Tracheal epithelial cell (primary cell): ENCODE data around the gene NR1I2. TPM values are rescaled to one million over a fixed set of nuclear protein-coding genes. Genes with fewer than 3 reads are reported as not detected.

Source experiments
- total RNA-seq: library from RNA; depleted of rRNA; stranded (reverse); fragments of >200 nt; gene quantifications from 2 replicates; pipeline ENCODE4 v1.2.1, GENCODE V29; 2014

NR1I2 gene
- total RNA-seq: not detected in 2 replicates

DNA sequence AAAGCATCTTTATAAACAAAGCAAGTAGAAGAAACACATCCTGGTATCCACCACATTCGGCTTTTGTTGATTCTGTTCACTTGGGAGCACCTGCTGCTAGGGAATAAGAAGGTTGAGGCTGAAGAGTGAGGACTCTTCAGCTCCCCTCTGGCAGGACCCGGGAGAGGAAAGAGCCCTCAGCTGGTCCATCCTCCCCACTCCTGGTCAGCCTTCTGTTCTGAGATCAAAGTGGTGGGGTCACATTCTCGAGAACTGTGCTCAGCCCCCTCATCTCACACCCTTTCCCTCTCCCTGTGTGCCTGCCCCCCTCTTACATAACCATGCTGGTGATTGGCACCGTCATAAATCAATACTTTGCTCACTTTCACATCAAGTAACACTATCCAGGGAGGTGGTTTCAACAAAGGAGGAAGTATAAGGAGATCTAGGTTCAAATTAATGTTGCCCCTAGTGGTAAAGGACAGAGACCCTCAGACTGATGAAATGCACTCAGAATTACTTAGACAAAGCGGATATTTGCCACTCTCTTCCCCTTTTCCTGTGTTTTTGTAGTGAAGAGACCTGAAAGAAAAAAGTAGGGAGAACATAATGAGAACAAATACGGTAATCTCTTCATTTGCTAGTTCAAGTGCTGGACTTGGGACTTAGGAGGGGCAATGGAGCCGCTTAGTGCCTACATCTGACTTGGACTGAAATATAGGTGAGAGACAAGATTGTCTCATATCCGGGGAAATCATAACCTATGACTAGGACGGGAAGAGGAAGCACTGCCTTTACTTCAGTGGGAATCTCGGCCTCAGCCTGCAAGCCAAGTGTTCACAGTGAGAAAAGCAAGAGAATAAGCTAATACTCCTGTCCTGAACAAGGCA lies at the start of gene NR1I2:
Gene NR1I2, plus strand, starts transcription at position 772 of the 869 bp plus-strand sequence.

Other genes with a start within 250 kb of the NR1I2 start
- under 0.01 TPM in 1 of 2 replicates, not detected in the other for gene CD80, start 222.5 kb upstream of the NR1I2 start, total RNA-seq
- 1.1 and 1.7 TPM in 2 replicates for gene ADPRH, start 202.6 kb upstream of the NR1I2 start, total RNA-seq
- under 0.01 and 0.96 TPM in 2 replicates for gene PLA1A, start 184.2 kb upstream of the NR1I2 start, total RNA-seq
- gene POPDC2, start 121.5 kb upstream of the NR1I2 start, total RNA-seq: not detected in 2 replicates
- gene COX17, start 104.7 kb upstream of the NR1I2 start, total RNA-seq: 11.3 and 13.3 TPM in 2 replicates
- gene CFAP91, start 79.1 kb upstream of the NR1I2 start, total RNA-seq: 0.48 TPM in 1 of 2 replicates, not detected in the other